Left ventricle myocardium superior (tissue), 1 donor: Measurements from ENCODE around the gene CNDP1. TPM values are rescaled to one million over a fixed set of nuclear protein-coding genes. Genes with fewer than 3 reads are reported as not detected.
"Not testable (repeated sequence)": the region's sequence is repeated elsewhere in the genome, so short reads cannot be mapped to it uniquely, and the experiment has no call there.

ENCODE experiments used
- ATAC-seq: fragments of 200-7000 bp; cut with Tn5 transposase; one replicate; pipeline ENCODE4 v1.9.1; 2020; ENCODE audit warnings: mild to moderate bottlenecking, moderate library complexity
- DNase-seq: peaks from one replicate; pipeline ENCODE4 v3.0.0-alpha.2; 2020
- intact Hi-C: fragments of 100-400 bp; cut with micrococcal nuclease; formaldehyde crosslinking; loops from one replicate; pipeline ENCODE4 v1.11.0; 2022
- total RNA-seq: library from RNA; stranded (reverse); fragmentation: NEBNext Ultra II Directional; extraction: Animal tissue kit (Norgen Biotek cat#: 25700); gene quantifications from one replicate; pipeline ENCODE4 v1.2.1, GENCODE V29; 2021
- donor health status: DM: no; HTN: yes; CAD: no; lungs with severe emphysema.

The CNDP1 gene
- total RNA-seq, 1 donor from 2014 or later, result not detected

- DNase-seq, result no peak
- no peak for ATAC-seq
- intact Hi-C loops, result no loop called here
Observed at GRCh38 chr18:74534981-74535649, 815 bp downstream of the CNDP1 start.

DNA sequence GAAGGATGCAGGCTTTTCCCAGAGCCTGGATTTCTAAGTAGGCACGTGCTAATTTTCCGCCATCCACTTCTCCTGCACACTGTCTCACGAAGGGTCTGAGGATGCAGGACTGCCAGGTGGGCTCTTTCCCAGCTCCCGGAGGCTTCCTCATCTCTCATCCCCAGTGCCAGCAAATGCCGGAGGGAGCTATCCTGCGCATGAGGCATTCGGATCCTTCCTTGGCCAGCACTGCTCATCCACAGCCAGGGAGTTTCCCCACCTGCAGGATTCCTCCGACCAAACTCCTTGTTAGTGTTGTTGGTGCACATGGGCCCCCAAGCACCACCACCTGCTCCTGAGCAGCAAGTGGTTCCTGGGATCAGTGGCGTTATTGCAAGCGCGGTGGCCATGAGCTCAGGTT is 5.0 kb downstream of the CNDP1 start:
- DNase-seq (no peak), ATAC-seq (no peak)
- intact Hi-C loops, result no loop called here

DNA sequence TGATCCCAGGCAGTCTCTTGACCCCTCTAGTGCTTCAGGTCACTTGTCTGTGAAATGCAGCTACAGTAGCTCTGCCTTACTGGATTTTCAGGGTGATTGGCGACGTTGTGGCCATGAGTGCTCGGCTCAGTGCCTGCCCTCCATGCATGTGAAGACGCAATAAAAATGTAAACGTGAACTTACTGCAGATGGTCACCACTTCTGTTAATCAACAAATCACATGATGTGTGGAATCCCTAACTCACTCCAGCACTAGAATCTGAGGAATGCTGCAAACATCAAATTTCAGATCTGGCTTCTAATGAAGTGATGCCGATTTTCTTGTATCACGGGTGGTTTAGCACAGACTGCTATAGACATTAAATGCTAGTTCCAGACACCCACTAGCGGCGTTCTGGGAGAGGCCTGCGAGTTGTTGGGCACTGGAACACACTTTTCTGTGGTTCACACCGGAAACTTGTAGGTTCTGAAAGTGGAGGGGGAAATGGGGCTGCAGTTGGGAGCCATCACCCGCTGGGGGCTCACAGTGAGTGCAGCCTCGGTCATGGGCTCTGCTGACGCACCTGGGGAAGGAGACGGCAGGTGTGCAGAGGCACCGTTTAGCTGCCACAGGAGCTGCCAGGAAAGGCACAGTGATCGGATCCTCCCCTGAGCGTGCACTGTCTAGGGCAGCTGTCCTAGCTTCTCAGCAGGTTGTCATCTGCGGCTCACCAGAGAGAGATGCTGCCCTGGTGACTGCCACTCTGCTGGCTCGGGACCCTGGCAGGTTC is 6.5 kb downstream of the CNDP1 start:
- DNase-seq (no peak), ATAC-seq (no peak)
- intact Hi-C loops, result no loop called here

GRCh38 chr18:74541703-74542555 is 7.6 kb downstream of the CNDP1 start:
- DNase-seq (no peak), ATAC-seq (no peak)
- intact Hi-C loops, result no loop called here

GRCh38 chr18:74544898-74545297 is 10.6 kb downstream of the CNDP1 start:
- intact Hi-C loops, result no loop called here
- ATAC-seq (peak; percentile 57), DNase-seq (peak; percentile 40)

DNA sequence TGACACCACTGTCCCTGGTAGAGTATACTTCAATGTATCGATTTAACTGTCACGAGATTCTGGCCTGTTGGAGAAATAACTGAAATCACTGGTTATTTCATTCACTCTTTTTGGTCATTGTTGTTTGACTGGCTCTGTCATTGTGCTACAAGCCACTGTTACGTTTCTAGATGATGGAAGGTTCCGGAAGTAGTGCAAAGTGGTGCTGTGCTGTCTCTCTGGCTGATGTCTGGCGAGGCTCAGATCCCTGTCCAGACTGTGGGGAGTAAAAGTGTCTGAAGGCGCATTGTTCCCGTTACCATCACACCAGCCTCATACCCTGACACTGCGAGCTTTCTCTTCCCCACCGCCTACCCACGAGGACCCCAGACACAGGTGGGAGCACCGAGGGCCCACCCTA is 11.7 kb downstream of the CNDP1 start:
- no peak for DNase-seq
- no peak for ATAC-seq
- intact Hi-C loops, result no loop called here

DNA sequence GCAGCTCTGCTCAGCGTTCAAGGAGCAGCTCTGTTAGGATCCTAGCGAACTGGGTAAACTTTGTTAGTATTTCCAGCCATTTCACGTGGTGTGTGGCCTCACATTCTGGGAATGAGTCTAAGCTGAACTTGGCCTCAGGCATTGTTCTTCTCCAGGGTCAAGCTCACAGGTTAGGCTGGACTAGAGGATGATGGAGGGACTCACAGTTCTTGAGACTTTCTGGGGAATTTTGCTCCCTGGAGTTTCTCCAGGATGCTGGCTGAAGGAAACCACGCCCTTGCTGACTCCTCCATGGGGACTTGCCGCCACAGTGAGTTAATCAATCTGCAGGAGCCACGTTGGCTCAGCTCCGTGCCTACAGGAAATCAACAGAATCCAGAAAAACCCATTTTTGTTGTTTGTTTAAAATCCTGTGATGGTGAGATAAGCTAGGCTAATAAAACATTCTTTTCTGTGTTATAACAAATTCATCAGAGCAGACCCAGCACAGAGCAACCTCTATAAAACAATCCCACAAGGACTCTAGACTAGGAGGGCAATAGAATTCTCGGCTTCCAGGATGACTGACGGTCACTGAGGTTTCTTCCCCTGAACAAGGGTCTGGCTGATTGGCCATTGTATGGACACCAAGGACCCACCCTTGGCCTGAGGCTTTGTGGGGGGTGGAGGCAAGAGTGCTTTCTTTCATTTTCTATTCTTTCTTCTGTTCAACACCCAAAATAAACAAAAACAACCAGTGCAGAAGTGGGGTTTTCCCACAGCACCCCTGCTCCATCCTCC is 12.6 kb downstream of the CNDP1 start:
- ATAC-seq (peak; percentile 78), DNase-seq (peak; percentile 49)
- intact Hi-C loops, result no loop called here

DNA sequence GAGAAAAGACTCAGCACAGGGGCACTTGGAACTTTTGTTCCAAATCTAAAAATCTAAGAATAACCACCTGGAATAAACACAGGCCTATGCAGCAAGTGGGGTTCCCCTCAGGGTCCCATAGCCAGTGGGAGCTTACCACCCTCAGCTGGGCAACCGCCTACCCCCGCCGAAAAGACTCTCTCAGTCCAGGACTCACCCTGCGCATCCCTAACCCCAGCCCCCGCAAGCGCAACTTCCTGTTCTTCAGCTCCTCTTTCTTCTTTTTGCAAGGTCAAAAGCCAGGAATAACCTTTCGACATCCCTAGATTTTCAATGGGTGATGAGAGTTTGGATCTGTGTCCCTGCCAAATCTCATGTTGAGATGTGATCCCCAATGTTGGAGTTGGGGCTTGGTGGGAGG is 13.6 kb downstream of the CNDP1 start:
- intact Hi-C loops, result no loop called here
- no peak for ATAC-seq
- DNase-seq, result no peak

- intact Hi-C loops, result loop anchor here (5.0 kb wide), 2 partner anchors 197 to 352 kb away; no protein-coding TSS in a partner anchor
- DNase-seq (no peak), ATAC-seq (no peak)
Observed at GRCh38 chr18:74549591-74550104, 15.3 kb downstream of the CNDP1 start.

- intact Hi-C loops, result loop anchor here (5.0 kb wide), 2 partner anchors 199 to 354 kb away; no protein-coding TSS in a partner anchor
- ATAC-seq, result no peak
Observed at GRCh38 chr18:74550886-74551285, 16.6 kb downstream of the CNDP1 start.

DNA sequence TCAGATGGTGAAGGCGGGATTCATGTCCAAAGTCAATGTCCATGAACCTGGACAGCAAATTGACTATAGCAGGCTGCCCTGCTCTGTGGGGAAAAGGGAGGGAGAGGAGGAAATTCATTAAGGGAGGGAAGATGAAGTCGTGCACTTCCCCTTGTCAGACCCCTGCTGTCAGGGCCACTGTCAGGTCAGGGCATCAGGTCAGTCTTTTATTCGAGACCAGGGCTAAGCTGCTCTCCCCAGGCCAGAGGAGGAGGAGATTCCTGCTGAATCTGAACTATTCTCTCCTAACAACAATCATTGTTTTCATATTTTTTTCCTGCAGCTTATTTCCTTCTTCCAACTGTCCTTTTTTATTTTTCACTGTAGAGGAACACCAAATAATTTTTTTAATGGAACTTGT is 17.2 kb downstream of the CNDP1 start:
- intact Hi-C loops, result loop anchor here (5.0 kb wide), 2 partner anchors 199 to 354 kb away; no protein-coding TSS in a partner anchor
- DNase-seq, result no peak
- no peak for ATAC-seq

More at GRCh38 chr18:74550886-74551285, 16.6 kb downstream of the CNDP1 start:
- no peak for DNase-seq

- intact Hi-C loops, result loop anchor here (5.0 kb wide), 2 partner anchors 200 to 355 kb away; no protein-coding TSS in a partner anchor
- DNase-seq (peak; percentile 77), ATAC-seq (peak; percentile 96)
Observed at GRCh38 chr18:74551936-74552555, 17.7 kb downstream of the CNDP1 start.

- DNase-seq (no peak), ATAC-seq (no peak)
- intact Hi-C loops, result no loop called here
Observed at GRCh38 chr18:74556126-74556525, 21.8 kb downstream of the CNDP1 start.

DNA sequence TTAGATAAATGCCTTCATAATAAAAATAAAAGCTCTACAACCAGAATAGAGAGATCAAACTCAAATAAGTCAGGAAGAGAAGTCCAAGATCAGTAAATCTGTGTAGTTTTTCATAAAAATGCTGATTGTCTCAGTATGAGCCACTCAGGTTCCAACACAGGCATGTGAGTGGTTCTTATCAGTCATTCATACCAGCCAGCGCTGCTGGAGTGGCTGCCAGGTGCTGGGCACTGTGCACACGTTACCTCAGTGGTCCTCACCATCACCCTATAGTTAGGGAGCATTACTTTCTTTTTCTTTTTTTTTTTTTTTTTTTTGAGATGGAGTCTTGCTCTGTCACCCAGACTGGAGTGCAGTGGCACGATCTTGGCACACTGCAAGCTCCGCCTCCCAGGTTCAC is 23.8 kb downstream of the CNDP1 start:
- intact Hi-C loops, result no loop called here
- ATAC-seq (peak; percentile 59), DNase-seq (no peak)

DNA sequence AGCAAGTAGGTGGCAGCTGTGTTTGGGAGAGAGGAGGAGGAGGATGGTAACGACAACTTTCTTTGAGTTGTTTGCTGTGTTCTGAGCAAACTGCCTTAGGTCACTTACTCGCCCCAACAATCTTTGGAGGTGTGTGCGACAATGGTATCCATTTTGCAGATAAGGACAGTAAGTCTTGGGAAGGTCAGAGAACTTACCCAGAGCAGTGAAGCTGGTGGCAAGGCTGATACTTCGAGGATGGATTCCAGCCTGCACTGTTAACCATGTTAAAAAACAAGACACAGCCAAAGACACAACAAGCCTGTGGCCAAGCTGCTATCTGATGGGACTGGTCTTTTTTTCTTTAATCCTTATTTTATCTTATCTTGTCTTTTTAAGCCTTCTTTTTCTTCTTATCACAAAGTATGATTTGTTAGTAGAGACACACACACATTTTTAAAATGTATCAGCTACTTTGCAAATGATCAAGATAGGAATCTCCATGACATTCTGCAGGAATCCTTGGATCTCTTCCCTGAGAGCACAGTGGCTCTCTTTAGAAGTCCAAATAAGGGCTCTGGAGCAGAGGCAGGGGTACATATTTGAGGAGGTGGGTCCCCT is 27.9 kb downstream of the CNDP1 start:
- intact Hi-C loops, result no loop called here
- ATAC-seq, result no peak
- DNase-seq, result no peak

GRCh38 chr18:74562775-74563174 is 28.5 kb downstream of the CNDP1 start:
- intact Hi-C loops, result no loop called here
- ATAC-seq, result no peak
- no peak for DNase-seq

GRCh38 chr18:74563999-74564398 is 29.7 kb downstream of the CNDP1 start:
- ATAC-seq (no peak), DNase-seq (no peak)
- intact Hi-C loops, result no loop called here

DNA sequence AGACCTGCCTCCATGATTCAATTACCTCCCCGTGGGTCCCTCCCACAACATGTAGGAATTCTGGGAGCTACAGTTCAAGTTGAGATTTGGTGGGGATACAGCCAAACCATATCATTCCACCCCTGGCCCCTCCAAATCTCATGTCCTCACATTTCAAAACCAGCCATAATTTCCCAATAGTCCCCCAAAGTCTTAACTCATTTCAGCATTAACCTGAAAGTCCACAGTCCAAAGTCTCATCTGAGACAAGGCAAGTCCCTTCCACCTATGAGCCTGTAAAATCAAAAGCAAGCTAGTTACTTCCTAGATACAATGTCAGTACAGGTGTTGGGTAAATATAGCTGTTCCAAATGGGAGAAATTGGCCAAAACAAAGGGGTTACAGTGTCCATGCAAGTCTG is 30.9 kb downstream of the CNDP1 start:
- DNase-seq, ATAC-seq, intact Hi-C loops: not testable (repeated sequence)
